Neuronal stem cell (in vitro differentiated cells): Measurements from ENCODE around the gene SUPT20HL1.

Source experiments
- DNase-seq: peaks from one replicate; pipeline ENCODE4 v3.0.0-alpha.2; 2013; ENCODE audit warnings: low spot score
- H2AFZ ChIP-seq: one replicate; pipeline ENCODE4 v1.6.1; 2013; ENCODE audit warnings: mild to moderate bottlenecking, low read length, inconsistent platforms
- H2AK5ac ChIP-seq: 2 replicates; pipeline ENCODE4 v1.6.1; 2013; ENCODE audit warnings: low read depth, mild to moderate bottlenecking, inconsistent platforms, low read length, moderate library complexity, mixed read lengths
- H2BK120ac ChIP-seq: 2 replicates; pipeline ENCODE4 v1.6.1; 2013; ENCODE audit warnings: low read depth, mild to moderate bottlenecking, inconsistent platforms, low read length, moderate library complexity, mixed read lengths
- H2BK12ac ChIP-seq: one replicate; pipeline ENCODE4 v1.6.1; 2013; ENCODE audit warnings: low read length, inconsistent platforms
- H2BK15ac ChIP-seq: 2 replicates; pipeline ENCODE4 v1.6.1; 2013; ENCODE audit warnings: mild to moderate bottlenecking, low read length, inconsistent platforms, mixed read lengths
- H2BK5ac ChIP-seq: one replicate; pipeline ENCODE4 v1.6.1; 2013; ENCODE audit warnings: inconsistent platforms, mild to moderate bottlenecking, low read length, moderate library complexity
- H3K14ac ChIP-seq: one replicate; pipeline ENCODE4 v1.6.1; 2013; ENCODE audit warnings: low read length, inconsistent platforms
- H3K18ac ChIP-seq: 2 replicates; pipeline ENCODE4 v1.6.1; 2013; ENCODE audit warnings: low read length, inconsistent platforms
- H3K23ac ChIP-seq: 2 replicates; pipeline ENCODE4 v1.6.1; 2013; ENCODE audit warnings: low read depth, mild to moderate bottlenecking, mixed read lengths, low read length, inconsistent platforms; ENCODE audit not compliant: poor library complexity
- H3K27ac ChIP-seq: replicated peaks from 3 replicates; pipeline ENCODE4 v1.5.1; 2013; ENCODE audit warnings: low read length, inconsistent platforms
- H3K27me3 ChIP-seq, 3 experiments: 2 replicates each; pipeline ENCODE4 v1.6.1; 2013; ENCODE audit warnings: low read length in 3 of 3, mild to moderate bottlenecking in 2 of 3, inconsistent platforms in 1 of 3, low read depth in 1 of 3, mixed read lengths in 1 of 3, moderate library complexity in 1 of 3; ENCODE audit not compliant: control insufficient read depth in 3 of 3, insufficient read depth in 3 of 3
- H3K36me3 ChIP-seq, 2 donors: replicated peaks in 1 of 2; 2 replicates each; pipeline ENCODE4 v1.6.1; 2013; ENCODE audit warnings: low read length in 2 of 2; ENCODE audit not compliant: control insufficient read depth in 2 of 2, insufficient read depth in 2 of 2
- H3K4ac ChIP-seq: 2 replicates; pipeline ENCODE4 v1.6.1; 2013; ENCODE audit warnings: inconsistent platforms, mild to moderate bottlenecking, low read length, moderate library complexity
- H3K4me1 ChIP-seq, 2 donors: 1 replicate in 1 of 2; 2 replicates in 1 of 2; pipeline ENCODE4 v1.6.1; 2013; ENCODE audit warnings: low read length in 2 of 2, low read depth in 1 of 2; ENCODE audit not compliant: control insufficient read depth in 2 of 2, insufficient read depth in 1 of 2
- H3K4me2 ChIP-seq: one replicate; pipeline ENCODE4 v1.6.1; 2013; ENCODE audit warnings: mild to moderate bottlenecking, low read length, inconsistent platforms; ENCODE audit not compliant: insufficient read depth, poor library complexity, severe bottlenecking
- H3K4me3 ChIP-seq, 2 donors: 2 replicates each; pipeline ENCODE4 v1.5.1; 2013; ENCODE audit warnings: low read length in 2 of 2, mild to moderate bottlenecking in 2 of 2, inconsistent platforms in 1 of 2, moderate library complexity in 1 of 2
- H3K79me1 ChIP-seq: one replicate; pipeline ENCODE4 v1.6.1; 2013; ENCODE audit warnings: low read depth, mild to moderate bottlenecking, inconsistent platforms, low read length, moderate library complexity
- H3K9ac ChIP-seq: one replicate; pipeline ENCODE4 v1.6.1; 2013; ENCODE audit warnings: mild to moderate bottlenecking, low read depth, low read length, inconsistent platforms; ENCODE audit not compliant: poor library complexity
- H3K9me3 ChIP-seq, 2 donors: replicated peaks in 1 of 2; 2 replicates each; pipeline versions ENCODE3 to v1.6.1; 2013; ENCODE audit warnings: low read length in 2 of 2, mild to moderate bottlenecking in 2 of 2, inconsistent platforms in 1 of 2, low read depth in 1 of 2, mixed read lengths in 1 of 2, moderate library complexity in 1 of 2; ENCODE audit not compliant: control insufficient read depth in 2 of 2, insufficient read depth in 1 of 2
- H4K8ac ChIP-seq: one replicate; pipeline ENCODE4 v1.6.1; 2013; ENCODE audit warnings: low read depth, mild to moderate bottlenecking, inconsistent platforms, low read length, moderate library complexity
- H4K91ac ChIP-seq: one replicate; pipeline ENCODE4 v1.6.1; 2013; ENCODE audit warnings: low read length, low read depth, mild to moderate bottlenecking, inconsistent platforms; ENCODE audit not compliant: poor library complexity
- WGBS, 2 donors: extraction: QIAGEN DNeasy Blood & Tissue Kit; methylation state at CpG; one replicate each; pipeline ENCODE4 v1.1.7; 2013; ENCODE audit warnings: missing lambda C conversion rate in 2 of 2, mixed read lengths in 1 of 2; ENCODE audit not compliant: insufficient read length in 2 of 2, insufficient replicate concordance in 1 of 2; ENCODE audit errors: extremely low coverage in 2 of 2; 5-methylcytosine and 5-hydroxymethylcytosine counted together

Gene SUPT20HL1

DNA sequence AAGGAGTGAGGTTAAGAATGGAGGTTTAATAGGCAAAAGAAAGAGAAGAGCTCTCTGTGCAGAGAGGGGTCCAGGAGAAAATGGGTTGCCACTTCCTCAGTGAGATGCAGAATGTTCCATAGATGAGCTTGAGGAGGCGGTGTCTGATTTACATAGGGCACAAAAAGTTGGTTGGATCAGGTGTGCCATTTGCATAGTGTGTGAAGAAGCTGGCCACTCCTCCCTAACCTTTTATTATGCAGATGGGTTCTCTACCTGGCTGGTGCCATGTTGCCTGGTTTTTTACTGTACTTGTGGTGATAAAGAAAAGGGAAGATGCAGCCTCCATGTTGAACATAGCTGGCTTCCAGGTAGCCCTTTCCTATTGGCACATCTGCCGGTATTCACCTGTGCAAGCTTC, 27.3 kb downstream of the SUPT20HL1 start:
- H3K27me3 ChIP-seq: peaks cover 0 to 2% (median 0%) of the 10 kb centered on the region in 3 experiments
- no peak overlapping the region for H3K4me3 ChIP-seq
- H3K4ac ChIP-seq: no peak overlapping the region
- no peak overlapping the region for H2AK5ac ChIP-seq
- H4K91ac ChIP-seq: no peak overlapping the region
- no peaks in the 10 kb centered on the region for H3K36me3 ChIP-seq
- WGBS, 2 donors: no CpG with 5 or more reads among the region's 2 CpGs
- H2AFZ ChIP-seq: no peak overlapping the region
- H3K9ac ChIP-seq: no peak overlapping the region
- no peaks in the 10 kb centered on the region for H3K79me1 ChIP-seq
- H3K27ac ChIP-seq: no peak overlapping the region
- no peak overlapping the region for H3K14ac ChIP-seq
- no peak overlapping the region for H3K18ac ChIP-seq
- no peak overlapping the region for H2BK5ac ChIP-seq
- no peaks in the 10 kb centered on the region for H3K9me3 ChIP-seq
- H2BK120ac ChIP-seq: no peak overlapping the region
- no peak overlapping the region for H4K8ac ChIP-seq
- no peak overlapping the region for H3K4me2 ChIP-seq
- H3K4me1 ChIP-seq: no peaks in the 10 kb centered on the region
- H2BK15ac ChIP-seq: no peak overlapping the region
- H2BK12ac ChIP-seq: no peak overlapping the region
- no peak overlapping the region for H3K23ac ChIP-seq
- no peak for DNase-seq

DNA sequence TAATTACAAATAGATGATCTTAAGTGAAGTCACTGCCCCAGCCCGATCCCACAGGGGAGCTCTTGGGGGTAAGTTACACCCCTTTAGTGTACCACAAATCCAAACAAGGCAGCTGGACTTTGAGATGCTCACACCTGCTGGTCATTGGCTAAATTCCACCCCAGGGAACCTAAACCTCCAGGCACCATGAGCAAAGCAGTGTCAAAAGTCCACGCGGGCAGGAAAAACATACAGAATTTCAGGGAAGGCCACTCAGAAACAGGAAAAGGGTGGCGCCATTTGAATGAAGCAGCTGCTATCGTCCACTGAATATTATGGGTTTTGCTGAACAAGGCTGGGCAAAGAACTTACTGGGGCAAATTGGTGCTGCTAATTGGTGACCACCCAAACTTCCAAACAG, 30.9 kb downstream of the SUPT20HL1 start:
- Histone ChIP-seq H3K36me3 (no peaks in the 10 kb centered on the region), H3K14ac (no peak overlapping the region), H2BK12ac (no peak overlapping the region), H3K18ac (no peak overlapping the region), H2AK5ac (no peak overlapping the region), H3K9me3 (no peaks in the 10 kb centered on the region), H3K79me1 (no peaks in the 10 kb centered on the region), H2BK5ac (no peak overlapping the region), H3K23ac (no peak overlapping the region), H3K4me1 (no peaks in the 10 kb centered on the region), H2BK15ac (no peak overlapping the region), H4K91ac (no peak overlapping the region), H3K4me2 (no peak overlapping the region), H3K4ac (no peak overlapping the region), H3K4me3 (no peak overlapping the region), H4K8ac (no peak overlapping the region), H2BK120ac (no peak overlapping the region), H3K27me3 (peaks cover 0 to 13% (median 0%) of the 10 kb centered on the region in 3 experiments), H2AFZ (no peak overlapping the region), H3K9ac (no peak overlapping the region), H3K27ac (no peak overlapping the region)
- no CpG with 5 or more reads among the region's 5 CpGs for WGBS, 2 donors
- DNase-seq: no peak

DNA sequence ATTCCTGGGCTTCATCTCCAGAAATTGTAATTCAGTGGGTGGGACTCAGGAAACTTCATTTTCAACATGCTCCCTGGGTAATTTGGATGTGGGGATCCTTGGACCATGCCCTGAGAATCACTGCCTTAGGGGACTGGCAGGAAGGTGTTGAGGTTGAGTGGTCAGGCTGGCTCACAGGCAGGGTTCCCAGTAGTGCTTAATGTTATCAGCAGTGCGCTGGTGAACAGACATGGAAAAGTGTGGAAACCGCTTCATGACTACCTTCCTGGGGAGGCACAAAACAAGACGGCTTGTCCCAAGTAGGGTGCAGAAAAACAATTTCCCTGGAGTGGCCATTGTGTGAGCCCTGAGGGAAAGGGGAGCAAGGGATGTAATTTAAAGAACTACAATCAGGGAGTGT, 31.4 kb downstream of the SUPT20HL1 start:
- Histone ChIP-seq H4K91ac (no peak overlapping the region), H3K14ac (no peak overlapping the region), H2AFZ (no peak overlapping the region), H2BK5ac (no peak overlapping the region), H3K18ac (no peak overlapping the region), H3K36me3 (no peaks in the 10 kb centered on the region), H3K4me3 (no peak overlapping the region), H3K23ac (no peak overlapping the region), H3K9ac (no peak overlapping the region), H3K9me3 (no peaks in the 10 kb centered on the region), H3K79me1 (no peaks in the 10 kb centered on the region), H3K27ac (no peak overlapping the region), H2BK12ac (no peak overlapping the region), H3K4ac (no peak overlapping the region), H3K4me1 (no peaks in the 10 kb centered on the region), H2BK15ac (no peak overlapping the region), H3K4me2 (no peak overlapping the region), H3K27me3 (peaks cover 0 to 13% (median 0%) of the 10 kb centered on the region in 3 experiments), H4K8ac (no peak overlapping the region), H2AK5ac (no peak overlapping the region), H2BK120ac (no peak overlapping the region)
- WGBS, 2 donors: no CpG with 5 or more reads among the region's 3 CpGs
- no peak for DNase-seq

DNA sequence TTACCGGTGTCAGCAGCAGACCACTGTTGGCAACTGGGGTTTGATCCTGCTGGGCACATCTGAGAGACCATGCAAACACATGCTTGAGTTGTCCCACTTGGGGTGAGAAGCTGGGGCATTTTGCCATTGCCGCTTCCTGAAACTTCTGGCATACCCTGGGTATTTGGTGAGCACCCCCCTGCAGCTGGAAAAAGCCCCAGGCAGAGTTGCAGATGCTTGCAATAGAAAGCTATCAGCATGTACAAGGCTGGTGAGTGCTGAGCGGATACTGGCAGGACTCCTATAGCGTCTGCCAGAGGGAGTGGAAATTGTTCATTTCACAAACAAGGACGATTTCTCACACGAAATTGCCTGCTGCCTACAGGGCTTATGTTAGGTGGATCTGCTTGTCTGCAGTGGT, 32.3 kb downstream of the SUPT20HL1 start:
- Histone ChIP-seq H3K79me1 (no peaks in the 10 kb centered on the region), H3K4me3 (no peak overlapping the region), H3K4ac (no peak overlapping the region), H3K4me1 (no peaks in the 10 kb centered on the region), H2BK5ac (no peak overlapping the region), H2BK12ac (no peak overlapping the region), H3K4me2 (no peak overlapping the region), H3K14ac (no peak overlapping the region), H2BK15ac (no peak overlapping the region), H4K91ac (no peak overlapping the region), H4K8ac (no peak overlapping the region), H3K18ac (no peak overlapping the region), H2AK5ac (no peak overlapping the region), H3K9me3 (no peaks in the 10 kb centered on the region), H3K36me3 (no peaks in the 10 kb centered on the region), H3K27ac (no peak overlapping the region), H2AFZ (no peak overlapping the region), H3K23ac (no peak overlapping the region), H3K9ac (no peak overlapping the region), H2BK120ac (no peak overlapping the region), H3K27me3 (peaks cover 0 to 17% (median 0%) of the 10 kb centered on the region in 3 experiments)
- DNase-seq: no peak
- no CpG with 5 or more reads among the region's 6 CpGs for WGBS, 2 donors
